Measurements from ENCODE around the gene SLC16A3.

SLC16A3 gene

DNA sequence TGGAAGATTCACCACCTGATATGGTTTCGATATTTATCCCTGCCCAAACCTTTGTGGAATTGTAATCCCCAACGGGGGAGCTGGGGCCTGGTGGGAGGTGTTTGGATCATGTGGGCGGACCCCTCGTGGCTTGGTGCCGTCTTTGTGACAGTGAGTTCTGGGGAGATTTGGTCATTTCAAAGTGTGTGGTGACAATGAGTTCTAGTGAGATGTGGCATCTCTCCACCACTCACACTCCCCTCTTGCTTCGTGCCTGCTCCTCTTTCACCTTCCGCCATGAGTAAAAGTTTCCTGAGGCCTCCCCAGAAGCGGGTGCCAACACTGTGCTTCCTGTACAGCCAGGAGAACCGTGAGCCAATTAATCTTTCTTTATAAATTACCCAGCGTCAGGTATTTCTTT is 25.9 kb upstream of the SLC16A3 start:
- Histone ChIP-seq H3K4me3 (replicated peaks; ENCODE audit: insufficient read depth, low read length) (no peak overlapping the region), H3K27me3 (ENCODE audit: insufficient read depth, poor library complexity, severe bottlenecking) (no peaks in the 10 kb centered on the region), H3K27ac (replicated peaks) (no peak overlapping the region)
- DNase-seq (ENCODE audit: low read depth in 1 of 2, low spot score in 1 of 2), result no peak
- no peak for TF ChIP-seq GABPA (IDR thresholded peaks at IDR 0.05; ENCODE audit: low read depth)
- TF ChIP-seq, protein P1, sequence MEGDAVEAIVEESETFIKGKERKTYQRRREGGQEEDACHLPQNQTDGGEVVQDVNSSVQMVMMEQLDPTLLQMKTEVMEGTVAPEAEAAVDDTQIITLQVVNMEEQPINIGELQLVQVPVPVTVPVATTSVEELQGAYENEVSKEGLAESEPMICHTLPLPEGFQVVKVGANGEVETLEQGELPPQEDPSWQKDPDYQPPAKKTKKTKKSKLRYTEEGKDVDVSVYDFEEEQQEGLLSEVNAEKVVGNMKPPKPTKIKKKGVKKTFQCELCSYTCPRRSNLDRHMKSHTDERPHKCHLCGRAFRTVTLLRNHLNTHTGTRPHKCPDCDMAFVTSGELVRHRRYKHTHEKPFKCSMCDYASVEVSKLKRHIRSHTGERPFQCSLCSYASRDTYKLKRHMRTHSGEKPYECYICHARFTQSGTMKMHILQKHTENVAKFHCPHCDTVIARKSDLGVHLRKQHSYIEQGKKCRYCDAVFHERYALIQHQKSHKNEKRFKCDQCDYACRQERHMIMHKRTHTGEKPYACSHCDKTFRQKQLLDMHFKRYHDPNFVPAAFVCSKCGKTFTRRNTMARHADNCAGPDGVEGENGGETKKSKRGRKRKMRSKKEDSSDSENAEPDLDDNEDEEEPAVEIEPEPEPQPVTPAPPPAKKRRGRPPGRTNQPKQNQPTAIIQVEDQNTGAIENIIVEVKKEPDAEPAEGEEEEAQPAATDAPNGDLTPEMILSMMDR (IDR thresholded peaks at IDR 0.05; ENCODE audit: insufficient read depth, low read length), result no peak
- no peak for TF ChIP-seq POLR2AphosphoS5 (IDR thresholded peaks at IDR 0.05; ENCODE audit: low read depth)
- TF ChIP-seq, protein P2, sequence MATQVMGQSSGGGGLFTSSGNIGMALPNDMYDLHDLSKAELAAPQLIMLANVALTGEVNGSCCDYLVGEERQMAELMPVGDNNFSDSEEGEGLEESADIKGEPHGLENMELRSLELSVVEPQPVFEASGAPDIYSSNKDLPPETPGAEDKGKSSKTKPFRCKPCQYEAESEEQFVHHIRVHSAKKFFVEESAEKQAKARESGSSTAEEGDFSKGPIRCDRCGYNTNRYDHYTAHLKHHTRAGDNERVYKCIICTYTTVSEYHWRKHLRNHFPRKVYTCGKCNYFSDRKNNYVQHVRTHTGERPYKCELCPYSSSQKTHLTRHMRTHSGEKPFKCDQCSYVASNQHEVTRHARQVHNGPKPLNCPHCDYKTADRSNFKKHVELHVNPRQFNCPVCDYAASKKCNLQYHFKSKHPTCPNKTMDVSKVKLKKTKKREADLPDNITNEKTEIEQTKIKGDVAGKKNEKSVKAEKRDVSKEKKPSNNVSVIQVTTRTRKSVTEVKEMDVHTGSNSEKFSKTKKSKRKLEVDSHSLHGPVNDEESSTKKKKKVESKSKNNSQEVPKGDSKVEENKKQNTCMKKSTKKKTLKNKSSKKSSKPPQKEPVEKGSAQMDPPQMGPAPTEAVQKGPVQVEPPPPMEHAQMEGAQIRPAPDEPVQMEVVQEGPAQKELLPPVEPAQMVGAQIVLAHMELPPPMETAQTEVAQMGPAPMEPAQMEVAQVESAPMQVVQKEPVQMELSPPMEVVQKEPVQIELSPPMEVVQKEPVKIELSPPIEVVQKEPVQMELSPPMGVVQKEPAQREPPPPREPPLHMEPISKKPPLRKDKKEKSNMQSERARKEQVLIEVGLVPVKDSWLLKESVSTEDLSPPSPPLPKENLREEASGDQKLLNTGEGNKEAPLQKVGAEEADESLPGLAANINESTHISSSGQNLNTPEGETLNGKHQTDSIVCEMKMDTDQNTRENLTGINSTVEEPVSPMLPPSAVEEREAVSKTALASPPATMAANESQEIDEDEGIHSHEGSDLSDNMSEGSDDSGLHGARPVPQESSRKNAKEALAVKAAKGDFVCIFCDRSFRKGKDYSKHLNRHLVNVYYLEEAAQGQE (IDR thresholded peaks at IDR 0.05; ENCODE audit: insufficient replicate concordance, low read depth), result no peak
- TF ChIP-seq SPI1 (IDR thresholded peaks at IDR 0.05; ENCODE audit: borderline replicate concordance, low read depth), result no peak

DNA sequence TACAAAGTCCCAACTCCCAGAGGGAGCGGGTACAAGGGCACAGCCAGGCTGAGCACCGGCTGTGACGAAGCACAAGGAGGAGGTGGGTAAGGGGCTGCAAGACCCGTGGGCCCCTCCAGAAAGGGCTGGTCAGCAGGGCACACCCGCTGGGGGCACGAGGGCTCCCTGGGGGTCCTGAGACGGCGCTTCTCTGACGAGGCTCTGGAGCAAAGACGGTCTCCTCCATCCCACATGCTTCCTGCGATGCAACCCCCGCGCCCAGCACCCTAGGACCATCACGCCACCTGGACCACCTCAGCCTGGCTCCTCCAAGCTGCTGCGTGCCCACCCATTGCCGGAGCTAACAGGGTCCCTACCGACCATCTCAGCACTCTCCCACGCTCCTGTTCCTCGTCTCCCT is 24.9 kb upstream of the SLC16A3 start:
- H3K4me3 ChIP-seq (replicated peaks; ENCODE audit: insufficient read depth, low read length), result no peak overlapping the region
- TF ChIP-seq SPI1 (IDR thresholded peaks at IDR 0.05; ENCODE audit: borderline replicate concordance, low read depth) (no peak), GABPA (IDR thresholded peaks at IDR 0.05; ENCODE audit: low read depth) (no peak), POLR2AphosphoS5 (IDR thresholded peaks at IDR 0.05; ENCODE audit: low read depth) (no peak)
- TF ChIP-seq, protein P1 (IDR thresholded peaks at IDR 0.05; ENCODE audit: insufficient read depth, low read length), result no peak
- TF ChIP-seq, protein P2 (IDR thresholded peaks at IDR 0.05; ENCODE audit: insufficient replicate concordance, low read depth), result no peak
- DNase-seq (ENCODE audit: low read depth in 1 of 2, low spot score in 1 of 2), result no peak
- no peak overlapping the region for H3K27ac ChIP-seq (replicated peaks)
- H3K27me3 ChIP-seq (ENCODE audit: insufficient read depth, poor library complexity, severe bottlenecking), result no peaks in the 10 kb centered on the region

DNA sequence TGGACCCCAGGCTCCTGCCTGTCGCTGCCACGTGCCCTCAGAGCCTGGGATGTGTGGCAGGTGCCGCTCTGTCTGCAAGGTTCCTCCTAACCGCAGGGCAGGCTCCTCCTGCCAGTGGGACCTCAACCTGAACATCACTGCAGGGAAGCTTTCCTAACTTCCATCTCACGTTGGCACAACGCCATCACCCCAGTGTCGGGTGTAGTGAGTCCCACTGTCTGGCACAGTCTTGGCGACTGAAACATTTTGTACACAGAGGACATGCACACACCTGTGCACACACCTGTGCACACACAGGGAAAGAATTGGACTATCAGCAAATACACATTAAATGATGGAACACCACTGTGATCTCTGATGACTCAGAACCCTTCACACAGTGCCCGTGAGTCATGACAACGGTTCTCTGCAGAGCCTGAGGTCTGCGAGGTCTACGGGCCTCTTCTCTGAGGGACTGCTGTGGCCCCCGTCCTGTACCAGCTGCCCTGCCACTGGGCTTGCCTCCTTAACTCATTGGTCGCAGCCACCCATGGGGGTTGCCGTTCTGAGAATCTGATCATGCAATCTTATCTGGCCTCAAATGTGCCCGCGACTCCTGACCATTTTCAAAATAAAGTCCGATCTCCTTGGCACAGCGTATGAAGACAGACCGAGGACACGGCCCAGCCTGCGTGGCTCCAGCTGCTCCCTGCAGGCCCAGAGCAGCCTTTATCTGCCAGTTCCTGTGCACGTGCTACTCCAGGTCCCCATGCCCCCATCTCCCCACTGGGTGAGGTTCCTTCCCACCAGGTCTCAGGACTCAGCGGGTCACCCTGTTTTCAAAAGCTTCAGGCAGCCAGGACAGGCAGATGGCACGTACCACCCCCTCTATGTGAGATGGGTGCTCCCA is 23.8 kb upstream of the SLC16A3 start:
- H3K4me3 ChIP-seq (replicated peaks; ENCODE audit: insufficient read depth, low read length), result no peak overlapping the region
- TF ChIP-seq POLR2AphosphoS5 (IDR thresholded peaks at IDR 0.05; ENCODE audit: low read depth) (0 out of 2 replicates have a peak, but pooled peaks have one; percentile 9), SPI1 (IDR thresholded peaks at IDR 0.05; ENCODE audit: borderline replicate concordance, low read depth) (no peak), GABPA (IDR thresholded peaks at IDR 0.05; ENCODE audit: low read depth) (no peak)
- TF ChIP-seq, protein P1 (IDR thresholded peaks at IDR 0.05; ENCODE audit: insufficient read depth, low read length), result no peak
- peak; percentile 47 to 63 for DNase-seq (ENCODE audit: low read depth in 1 of 2, low spot score in 1 of 2)
- H3K27ac ChIP-seq (replicated peaks), result no peak overlapping the region
- H3K27me3 ChIP-seq (ENCODE audit: insufficient read depth, poor library complexity, severe bottlenecking), result no peaks in the 10 kb centered on the region

Data from HL-60 (cell line).